Measurements from ENCODE around the gene CAMK2D. TPM values are rescaled to one million over a fixed set of nuclear protein-coding genes. Genes with fewer than 3 reads are reported as not detected.
A peak's percentile ranks its signal among the peaks of the same experiment; 100 is the strongest.

Gene CAMK2D
- total RNA-seq, 1 experiment from 2014 or later: 15.4 TPM

DNA sequence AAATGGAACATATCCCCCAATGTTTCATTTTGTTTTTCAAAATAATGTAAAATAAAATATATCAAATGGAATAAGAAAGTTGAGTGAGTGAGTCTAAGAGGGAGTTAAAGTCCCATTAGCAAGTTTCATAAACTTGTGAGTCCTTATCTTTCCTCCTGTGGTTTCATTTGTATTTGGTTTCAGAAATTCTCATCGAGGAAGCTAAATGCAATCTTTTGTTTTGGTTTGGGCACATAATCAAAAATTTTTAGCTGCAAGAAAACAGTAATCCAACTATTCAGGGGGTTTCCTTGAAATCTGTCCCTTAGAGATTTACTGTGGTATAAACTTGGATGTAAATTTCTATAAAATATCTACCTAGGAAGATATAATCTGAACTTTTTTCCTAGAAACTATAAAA is 124.2 kb downstream of the CAMK2D start:
- H3K4me2 ChIP-seq (ENCODE audit: low read length): peak overlapping the region; percentile 49; the same call in 1 of the 2 replicates
- no peaks in the 10 kb centered on the region for H3K36me3 ChIP-seq (ENCODE audit: low read depth, low read length)
- TF ChIP-seq, protein P1, sequence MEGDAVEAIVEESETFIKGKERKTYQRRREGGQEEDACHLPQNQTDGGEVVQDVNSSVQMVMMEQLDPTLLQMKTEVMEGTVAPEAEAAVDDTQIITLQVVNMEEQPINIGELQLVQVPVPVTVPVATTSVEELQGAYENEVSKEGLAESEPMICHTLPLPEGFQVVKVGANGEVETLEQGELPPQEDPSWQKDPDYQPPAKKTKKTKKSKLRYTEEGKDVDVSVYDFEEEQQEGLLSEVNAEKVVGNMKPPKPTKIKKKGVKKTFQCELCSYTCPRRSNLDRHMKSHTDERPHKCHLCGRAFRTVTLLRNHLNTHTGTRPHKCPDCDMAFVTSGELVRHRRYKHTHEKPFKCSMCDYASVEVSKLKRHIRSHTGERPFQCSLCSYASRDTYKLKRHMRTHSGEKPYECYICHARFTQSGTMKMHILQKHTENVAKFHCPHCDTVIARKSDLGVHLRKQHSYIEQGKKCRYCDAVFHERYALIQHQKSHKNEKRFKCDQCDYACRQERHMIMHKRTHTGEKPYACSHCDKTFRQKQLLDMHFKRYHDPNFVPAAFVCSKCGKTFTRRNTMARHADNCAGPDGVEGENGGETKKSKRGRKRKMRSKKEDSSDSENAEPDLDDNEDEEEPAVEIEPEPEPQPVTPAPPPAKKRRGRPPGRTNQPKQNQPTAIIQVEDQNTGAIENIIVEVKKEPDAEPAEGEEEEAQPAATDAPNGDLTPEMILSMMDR (conservative IDR thresholded peaks at IDR 0.05; ENCODE audit: low read depth, low read length): no peak
- no peak for TF ChIP-seq EZH2 (IDR thresholded peaks at IDR 0.05; ENCODE audit: low read length, unreplicated experiment)
- TF ChIP-seq EZH2phosphoT487 (IDR thresholded peaks at IDR 0.05; ENCODE audit: borderline replicate concordance, low read length): no peak
- intact Hi-C loops (cut with micrococcal nuclease): loop anchor here (2.0 kb wide), 2 partner anchors 123 to 243 kb away; partner anchors contain the start of gene CAMK2D
- H3K27ac ChIP-seq (ENCODE audit: low read length): peak overlapping the region; percentile 40; the same call in 1 of the 2 replicates
- DNase-seq: peak; percentile 13
- no peaks in the 10 kb centered on the region for H3K9me3 ChIP-seq (ENCODE audit: low read length)
- H3K9me2 ChIP-seq (replicated peaks; ENCODE audit: low read length): no peaks in the 10 kb centered on the region
- ChIA-PET CTCF (no interaction called here), POLR2A (ENCODE audit: unreplicated experiment) (no interaction called here)
- no peak overlapping the region for H2AFZ ChIP-seq (ENCODE audit: low read length)
- BruUV-seq (replicated peaks): no TSS peak
- H3K27me3 ChIP-seq (ENCODE audit: low read length): no peaks in the 10 kb centered on the region
- H3K4me1 ChIP-seq (ENCODE audit: insufficient read depth, low read length): peaks cover 47% of the 10 kb centered on the region
- H3K9ac ChIP-seq (ENCODE audit: low read length): no peak overlapping the region
- ATAC-seq: no peak
- H3K4me3 ChIP-seq (ENCODE audit: low read length): no peak overlapping the region
- no peaks in the 10 kb centered on the region for H3F3A ChIP-seq (ENCODE audit: low read length, unreplicated experiment)
- no peaks in the 10 kb centered on the region for H4K20me1 ChIP-seq (ENCODE audit: low read length)
- H3K79me2 ChIP-seq (ENCODE audit: low read length): no peaks in the 10 kb centered on the region

DNA sequence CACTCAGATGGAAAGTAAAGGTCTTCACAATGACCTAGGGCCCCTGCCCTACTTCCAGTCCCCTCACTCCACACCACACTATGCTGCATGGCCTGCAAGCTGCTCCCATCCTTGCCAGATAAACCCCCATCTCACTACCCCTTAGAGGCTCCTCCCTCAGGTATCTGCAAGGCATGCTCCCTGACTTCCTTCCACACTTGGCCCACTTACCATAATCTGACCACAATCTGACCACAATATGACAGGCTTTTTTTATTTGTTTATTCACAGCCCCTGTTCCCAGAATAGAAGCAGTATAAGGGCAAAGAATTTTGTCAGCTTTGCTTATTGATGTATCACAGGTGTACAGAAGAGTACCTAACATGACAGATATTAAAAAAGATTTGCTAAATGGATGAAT is 124.7 kb downstream of the CAMK2D start:
- ATAC-seq (peak; percentile 76), DNase-seq (peak; percentile 88)
- peak overlapping the region; percentile 49 for H3K4me2 ChIP-seq (ENCODE audit: low read length)
- CTCF ChIA-PET: interaction anchor here (1.0 kb wide), 1 partner anchor 122 kb away, joined by 3 read pairs; no protein-coding TSS in a partner anchor
- no peaks in the 10 kb centered on the region for H3K79me2 ChIP-seq (ENCODE audit: low read length)
- no peaks in the 10 kb centered on the region for H3K36me3 ChIP-seq (ENCODE audit: low read depth, low read length)
- no TSS peak for BruUV-seq (replicated peaks)
- no peaks in the 10 kb centered on the region for H4K20me1 ChIP-seq (ENCODE audit: low read length)
- H3K9me3 ChIP-seq (ENCODE audit: low read length): no peaks in the 10 kb centered on the region
- POLR2A ChIA-PET (ENCODE audit: unreplicated experiment): no interaction called here
- TF ChIP-seq, protein P1 (conservative IDR thresholded peaks at IDR 0.05; ENCODE audit: low read depth, low read length): no peak
- TF ChIP-seq EZH2 (IDR thresholded peaks at IDR 0.05; ENCODE audit: low read length, unreplicated experiment): no peak
- no peak for TF ChIP-seq EZH2phosphoT487 (IDR thresholded peaks at IDR 0.05; ENCODE audit: borderline replicate concordance, low read length)
- no peak overlapping the region for H2AFZ ChIP-seq (ENCODE audit: low read length)
- intact Hi-C loops (cut with micrococcal nuclease): loop anchor here (2.0 kb wide), 2 partner anchors 124 to 242 kb away; partner anchors contain the start of gene CAMK2D
- peak overlapping the region; percentile 40; the same call in 1 of the 2 replicates for H3K27ac ChIP-seq (ENCODE audit: low read length)
- H3K27me3 ChIP-seq (ENCODE audit: low read length): no peaks in the 10 kb centered on the region
- H3K9me2 ChIP-seq (replicated peaks; ENCODE audit: low read length): no peaks in the 10 kb centered on the region
- H3K4me3 ChIP-seq (ENCODE audit: low read length): no peak overlapping the region
- no peak overlapping the region for H3K9ac ChIP-seq (ENCODE audit: low read length)
- no peaks in the 10 kb centered on the region for H3F3A ChIP-seq (ENCODE audit: low read length, unreplicated experiment)
- H3K4me1 ChIP-seq (ENCODE audit: insufficient read depth, low read length): peaks cover 47% of the 10 kb centered on the region

DNA sequence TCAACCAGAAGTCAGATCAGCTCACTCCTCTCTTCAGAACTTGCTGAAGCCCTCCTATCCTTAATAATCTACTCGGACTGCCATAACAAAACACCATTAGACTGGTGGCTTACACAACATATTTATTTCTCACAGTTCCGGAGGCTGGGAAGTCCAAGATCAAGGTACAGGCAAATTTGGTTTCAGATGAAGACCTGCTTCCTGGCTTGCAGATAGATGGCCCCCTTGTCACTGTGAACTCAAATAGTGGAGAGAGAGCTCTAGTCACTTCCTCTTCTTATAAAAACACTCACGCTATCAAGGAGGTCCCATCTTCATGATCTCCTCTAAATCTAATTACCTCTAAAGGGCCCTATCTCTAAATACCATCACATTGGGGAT is 125.1 kb downstream of the CAMK2D start:
- DNase-seq (peak; percentile 29), ATAC-seq (peak; percentile 42)
- H3F3A ChIP-seq (ENCODE audit: low read length, unreplicated experiment): no peaks in the 10 kb centered on the region
- no peaks in the 10 kb centered on the region for H3K27me3 ChIP-seq (ENCODE audit: low read length)
- POLR2A ChIA-PET (ENCODE audit: unreplicated experiment): no interaction called here
- no peaks in the 10 kb centered on the region for H3K79me2 ChIP-seq (ENCODE audit: low read length)
- BruUV-seq (replicated peaks): no TSS peak
- H3K4me1 ChIP-seq (ENCODE audit: insufficient read depth, low read length): peaks cover 47% of the 10 kb centered on the region
- no peaks in the 10 kb centered on the region for H4K20me1 ChIP-seq (ENCODE audit: low read length)
- CTCF ChIA-PET: interaction anchor here (1.0 kb wide), 1 partner anchor 122 kb away, joined by 3 read pairs; no protein-coding TSS in a partner anchor
- no peaks in the 10 kb centered on the region for H3K36me3 ChIP-seq (ENCODE audit: low read depth, low read length)
- no peak overlapping the region for H3K9ac ChIP-seq (ENCODE audit: low read length)
- H3K27ac ChIP-seq (ENCODE audit: low read length): no peak overlapping the region
- peak overlapping the region; percentile 44 for H3K4me2 ChIP-seq (ENCODE audit: low read length)
- H2AFZ ChIP-seq (ENCODE audit: low read length): no peak overlapping the region
- H3K4me3 ChIP-seq (ENCODE audit: low read length): no peak overlapping the region
- no peak for TF ChIP-seq EZH2phosphoT487 (IDR thresholded peaks at IDR 0.05; ENCODE audit: borderline replicate concordance, low read length)
- TF ChIP-seq, protein P1 (conservative IDR thresholded peaks at IDR 0.05; ENCODE audit: low read depth, low read length): peak; percentile 36
- no peaks in the 10 kb centered on the region for H3K9me3 ChIP-seq (ENCODE audit: low read length)
- intact Hi-C loops (cut with micrococcal nuclease): loop anchor here (2.0 kb wide), 2 partner anchors 124 to 242 kb away; partner anchors contain the start of gene CAMK2D
- H3K9me2 ChIP-seq (replicated peaks; ENCODE audit: low read length): no peaks in the 10 kb centered on the region
